Limb (tissue), 2 donors: ENCODE results near the gene RNF123.

Experiments
- DNase-seq, 2 donors: peaks; one replicate each; pipeline ENCODE4 v3.0.0-alpha.2; 2016; ENCODE audit errors: extremely low spot score in 2 of 2

Gene RNF123

DNA sequence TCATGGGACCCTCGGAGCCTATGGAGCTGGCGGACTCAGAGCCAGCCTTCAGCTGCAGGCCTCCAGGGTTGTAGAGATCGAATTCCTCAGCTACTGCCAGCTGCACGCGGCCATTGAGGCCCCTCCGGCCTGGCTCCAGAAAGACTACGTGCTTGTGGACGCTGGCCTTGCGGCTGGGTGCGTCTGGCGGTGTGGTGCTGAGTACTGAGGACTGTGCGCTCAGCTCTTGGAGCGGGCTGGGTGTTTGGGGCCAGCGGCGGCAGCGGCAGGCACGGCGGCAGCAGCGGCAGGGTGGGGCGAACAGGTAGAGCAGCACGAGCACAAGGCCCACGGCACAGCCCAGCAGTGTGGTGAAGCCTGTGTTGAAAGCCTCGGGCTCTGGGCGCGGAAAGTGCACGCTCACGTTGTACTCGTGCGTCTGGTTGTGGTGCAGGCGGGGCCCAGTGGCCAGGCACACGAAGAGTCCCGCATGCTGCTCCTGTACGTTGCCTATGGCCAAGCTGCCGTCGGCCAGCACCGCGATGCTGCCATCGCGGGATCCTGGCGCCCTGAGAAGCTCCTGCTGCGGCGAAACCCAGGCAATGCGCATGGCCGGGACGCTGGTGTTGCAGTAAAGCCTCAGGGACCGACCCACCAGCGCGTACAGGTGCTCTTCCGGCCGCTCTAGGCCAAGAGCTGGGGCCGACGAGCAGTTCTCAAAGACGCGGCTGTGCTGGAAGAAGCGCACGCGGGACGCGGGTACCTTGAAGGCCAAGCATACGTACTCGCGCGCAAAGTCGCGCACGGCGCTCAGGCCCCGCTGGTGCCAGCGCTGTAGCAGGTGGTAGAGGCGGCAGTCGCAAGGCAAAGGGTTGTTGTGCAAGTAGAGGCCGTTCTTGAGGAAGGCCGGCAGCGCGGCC lies 28.9 kb downstream of the RNF123 start:
- DNase-seq = no peak

DNA sequence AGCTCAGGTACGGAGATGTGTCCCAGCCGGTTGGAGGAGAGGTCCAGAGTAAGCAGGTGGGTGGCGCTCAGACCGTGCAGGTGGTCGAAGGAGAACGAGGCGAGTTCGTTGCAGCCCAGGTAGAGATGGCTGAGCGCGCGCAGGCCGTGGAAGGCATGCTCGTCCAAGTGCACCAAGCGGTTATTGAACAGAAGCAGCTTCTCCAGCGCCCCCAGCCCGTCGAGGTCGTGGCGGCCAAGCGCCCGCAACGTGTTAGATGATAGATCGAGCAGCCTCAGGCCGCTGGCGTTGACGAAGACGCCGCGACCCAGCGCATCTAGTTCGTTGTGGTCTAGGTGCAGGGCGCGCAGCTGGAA lies 29.5 kb downstream of the RNF123 start:
- DNase-seq = no peak

DNA sequence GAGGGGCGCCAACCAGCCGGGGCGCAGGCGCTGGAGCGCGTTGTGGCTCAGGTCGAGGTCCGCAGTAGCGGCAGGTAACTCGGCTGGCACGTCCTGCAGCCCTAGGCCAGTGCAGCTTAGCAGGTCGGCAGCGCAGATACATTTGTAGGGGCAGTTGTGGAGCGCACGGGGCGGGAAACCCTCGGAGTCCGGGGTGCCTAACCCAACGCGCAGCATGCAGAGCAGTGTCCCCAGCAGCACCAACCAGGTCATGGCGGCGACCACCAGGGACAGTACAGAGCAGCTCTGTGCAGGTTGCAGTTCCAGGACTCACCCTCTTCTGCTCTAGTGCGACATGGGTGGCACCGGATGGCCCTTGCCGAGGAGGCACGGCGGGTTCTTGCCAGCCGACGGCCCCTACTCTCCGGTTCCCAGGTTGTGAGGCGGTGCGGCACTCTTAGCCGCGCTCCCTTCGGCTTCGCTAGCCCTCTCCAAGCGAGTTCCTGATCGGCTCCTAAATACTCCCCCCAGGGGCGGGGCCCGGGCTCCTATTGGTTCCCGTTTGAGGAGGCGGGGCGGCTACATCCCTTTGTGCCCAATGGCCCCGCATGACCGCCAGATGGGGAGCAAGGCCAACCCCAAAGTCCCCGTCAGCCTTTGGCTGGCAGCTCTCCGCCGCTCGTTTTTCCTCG lies 30.0 kb downstream of the RNF123 start, which contains the start of gene AMIGO3:
TSS of gene AMIGO3 (minus strand) at position 471 of the 671 bp plus-strand sequence. CDS start at position 252, 219 bp downstream.
- peak; percentile 91 to 94 for DNase-seq

GRCh38 chr3:49720855-49721595 lies 31.7 kb downstream of the RNF123 start:
- no peak for DNase-seq

DNA sequence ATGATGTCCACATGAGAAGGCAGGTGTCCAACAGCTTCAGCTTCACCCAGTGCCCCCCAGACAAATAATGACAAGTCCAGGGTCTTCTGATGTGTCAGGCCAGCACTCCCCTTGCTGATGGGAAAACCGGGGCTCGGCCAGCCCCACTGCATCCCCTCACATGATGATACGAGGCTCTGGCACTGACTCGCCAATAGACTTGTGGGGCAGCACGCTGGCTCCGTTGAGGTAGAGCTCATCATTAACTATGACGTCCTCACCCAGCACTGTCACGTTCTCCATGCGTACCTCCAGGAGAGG lies 32.2 kb downstream of the RNF123 start:
- no peak for DNase-seq

GRCh38 chr3:49721896-49722781 lies 32.8 kb downstream of the RNF123 start:
- DNase-seq = no peak

- DNase-seq = peak in 1 of 2 donors; percentile 38
These were observed 33.5 kb downstream of the RNF123 start for GRCh38 chr3:49722896-49723295.

DNA sequence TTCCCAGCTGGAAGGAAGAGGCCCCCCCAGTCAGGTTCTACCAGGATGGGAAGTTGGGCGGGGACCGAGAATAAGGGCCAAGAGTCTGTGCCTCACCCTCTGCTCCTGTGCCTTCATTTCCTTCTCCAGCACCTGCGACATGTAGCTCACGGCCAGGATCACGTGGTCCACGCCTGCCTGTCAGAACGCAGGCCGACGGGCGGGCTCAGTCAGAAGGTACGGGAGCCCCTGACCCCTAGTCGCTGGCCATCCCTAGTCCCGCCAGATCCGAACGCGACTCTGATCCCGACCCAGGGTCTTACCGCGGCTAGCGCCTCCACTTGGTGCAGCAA lies 33.9 kb downstream of the RNF123 start:
- DNase-seq = no peak

- peak; percentile 96 to 97 for DNase-seq
These were observed 34.5 kb downstream of the RNF123 start, which contains the start of gene GMPPB for GRCh38 chr3:49723628-49724551. Gene GMPPB (minus strand): TSS chr3:49723951. CDS start chr3:49723726, 225 bp downstream.

DNA sequence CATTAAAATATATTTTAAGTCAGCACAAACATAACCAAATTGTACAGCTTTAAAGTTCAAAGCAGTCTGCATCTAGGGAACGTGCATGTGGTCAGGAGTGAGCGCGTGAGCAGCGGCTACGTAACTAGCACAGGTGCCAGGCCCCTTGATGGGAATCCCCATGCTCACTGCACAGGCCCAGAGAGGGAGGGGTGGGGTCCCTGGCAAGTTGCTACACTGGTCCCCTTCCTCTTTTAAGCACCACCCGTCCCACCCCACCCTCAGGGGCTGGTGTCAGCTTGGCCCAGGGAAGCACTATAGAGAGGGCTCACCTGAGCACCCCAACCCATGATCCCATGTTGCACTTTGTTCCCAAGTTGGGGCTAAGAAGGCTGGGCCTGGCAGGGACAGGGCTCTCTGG lies 35.2 kb downstream of the RNF123 start:
- DNase-seq = peak in 1 of 2 donors; percentile 45

- no peak for DNase-seq
These were observed 36.7 kb downstream of the RNF123 start for GRCh38 chr3:49725906-49726681.

DNA sequence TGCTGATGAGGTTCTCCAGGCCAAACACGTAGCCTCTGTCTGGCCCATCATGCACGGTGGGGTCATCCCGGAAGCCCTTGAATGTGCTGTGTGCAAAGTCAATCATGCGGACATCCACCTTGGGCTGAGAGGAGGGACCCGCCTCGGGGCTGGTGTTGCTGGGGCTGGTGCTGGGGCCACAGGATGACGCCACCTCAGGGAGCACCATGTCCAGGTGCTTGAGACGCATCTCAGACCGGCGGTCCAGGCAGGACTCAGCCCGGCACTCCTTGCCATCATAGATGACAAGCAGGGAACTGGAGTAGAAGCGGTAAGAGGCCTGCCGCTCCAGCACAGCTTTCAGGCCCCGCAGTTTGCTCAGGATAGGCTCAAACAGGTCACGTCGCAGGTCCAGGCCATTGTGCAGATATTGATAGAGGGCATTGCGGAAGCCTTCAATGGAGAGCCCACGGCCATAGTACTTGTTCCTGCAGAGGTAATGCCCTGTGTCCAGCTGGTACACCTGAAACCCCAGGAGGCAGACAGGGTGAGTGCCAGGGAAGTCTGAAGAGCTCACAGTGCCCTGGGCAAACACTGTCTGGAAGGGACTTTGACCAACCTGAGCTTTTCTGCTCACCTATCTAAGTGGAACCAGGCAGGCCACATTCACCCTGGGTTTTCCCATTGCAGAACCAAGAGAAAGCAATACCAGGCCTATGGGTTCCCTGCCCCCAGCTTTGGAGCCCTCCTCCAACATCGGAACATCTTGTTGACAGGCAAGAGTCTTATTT lies 38.0 kb downstream of the RNF123 start:
- DNase-seq = no peak

- no peak for DNase-seq
These were observed 38.6 kb downstream of the RNF123 start for GRCh38 chr3:49727924-49728361.

- DNase-seq = no peak
These were observed 40.7 kb downstream of the RNF123 start for GRCh38 chr3:49729966-49730609.

DNA sequence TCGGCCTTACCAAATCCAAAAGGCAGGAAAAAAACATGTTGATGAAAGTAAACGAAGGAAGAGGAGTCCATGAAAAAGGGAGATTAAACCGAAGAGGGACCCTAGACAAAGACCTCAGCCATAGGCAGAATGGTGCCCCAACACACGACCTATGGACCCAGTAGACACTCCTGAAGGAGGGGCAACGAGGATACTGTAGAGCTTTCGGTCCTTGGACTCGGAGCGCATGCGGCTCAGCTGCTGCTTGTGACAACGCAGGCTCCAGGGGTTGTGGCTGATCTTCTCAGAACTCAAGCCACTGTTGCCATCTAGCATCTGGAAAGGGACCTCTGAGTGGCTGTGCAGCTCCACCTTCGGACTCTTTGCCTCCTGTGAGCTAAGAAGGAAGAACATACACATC lies 43.2 kb downstream of the RNF123 start:
- no peak for DNase-seq

DNA sequence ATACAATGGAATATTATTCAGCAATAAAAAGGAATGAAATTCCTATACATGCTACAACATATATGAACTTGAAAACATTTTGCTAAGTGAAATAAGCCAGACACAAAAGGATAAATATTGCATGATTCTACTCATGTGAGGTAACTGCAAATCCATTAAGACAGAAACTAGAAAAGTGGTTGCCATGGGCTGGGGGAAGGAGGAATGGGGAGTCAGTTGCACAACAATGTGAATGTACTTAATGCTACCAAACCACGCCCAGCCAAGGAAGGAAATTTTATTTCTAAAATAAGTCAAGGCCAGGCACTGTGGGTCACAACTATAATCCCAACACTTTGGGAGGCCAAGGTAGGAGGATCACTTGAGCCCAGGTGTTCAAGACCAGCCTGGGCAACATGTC lies 44.2 kb downstream of the RNF123 start:
- DNase-seq = no peak

- no peak for DNase-seq
These were observed 45.4 kb downstream of the RNF123 start for GRCh38 chr3:49734752-49735151.
